GM12891 (cell line): ENCODE results near the gene AK5.
A peak's percentile ranks its signal among the peaks of the same experiment; 100 is the strongest.
"Not testable (repeated sequence)": the region's sequence is repeated elsewhere in the genome, so short reads cannot be mapped to it uniquely, and the experiment has no call there.

Source experiments
- DNase-seq: peaks from one replicate; pipeline ENCODE4 v3.0.0; 2011; ENCODE audit warnings: low spot score; ENCODE audit not compliant: insufficient read length
- FAIRE-seq: peaks from 2 replicates; lab custom pipeline; 2011; peaks lifted over from hg19 to GRCh38; lab: Jason Lieb, UNC
- PAX5 ChIP-seq: IDR thresholded peaks from 2 replicates; pipeline ENCODE4 v1.6.1; 2011; ENCODE audit warnings: low read length, moderate library complexity, mild to moderate bottlenecking; ENCODE audit not compliant: insufficient read depth, severe bottlenecking
- POLR2A ChIP-seq: IDR thresholded peaks from 2 replicates; pipeline ENCODE4 v1.6.1; 2011; ENCODE audit warnings: low read depth, low read length, control low read depth
- POLR2AphosphoS5 ChIP-seq: IDR thresholded peaks from 2 replicates; pipeline ENCODE4 v1.6.1; 2011; ENCODE audit warnings: low read depth, low read length, control low read depth
- POU2F2 ChIP-seq: IDR thresholded peaks from 2 replicates; pipeline ENCODE4 v1.6.1; 2011; ENCODE audit warnings: low read depth, mild to moderate bottlenecking, control low read depth, low read length, moderate library complexity
- SPI1 ChIP-seq: IDR thresholded peaks from 2 replicates; pipeline ENCODE4 v1.6.1; 2011; ENCODE audit warnings: low read depth, low read length, control low read depth
- TAF1 ChIP-seq: IDR thresholded peaks from 2 replicates; pipeline ENCODE4 v1.6.1; 2011; ENCODE audit warnings: low read depth, low read length, control low read depth

Gene AK5

GRCh38 chr1:77513839-77514763 is 232.3 kb downstream of the AK5 start:
- no peak for TF ChIP-seq SPI1
- FAIRE-seq, result no peak
- no peak for DNase-seq

- no peak for FAIRE-seq
- DNase-seq, result no peak
- TF ChIP-seq POLR2AphosphoS5 (no peak), POU2F2 (no peak), TAF1 (no peak), SPI1 (no peak), PAX5 (no peak), POLR2A (no peak)
These were observed 233.3 kb downstream of the AK5 start for GRCh38 chr1:77514921-77515776.

GRCh38 chr1:77516106-77516505 is 234.3 kb downstream of the AK5 start:
- FAIRE-seq, result no peak
- DNase-seq, result no peak

GRCh38 chr1:77524038-77524437 is 242.2 kb downstream of the AK5 start:
- FAIRE-seq (no peak), DNase-seq (no peak)
- no peak for TF ChIP-seq POLR2AphosphoS5
- TF ChIP-seq POLR2A, result no peak
- no peak for TF ChIP-seq POU2F2
- TF ChIP-seq TAF1, result no peak
- no peak for TF ChIP-seq SPI1
- TF ChIP-seq PAX5, result no peak

More at GRCh38 chr1:77516106-77516505, 234.3 kb downstream of the AK5 start:
- TF ChIP-seq PAX5 (no peak), POLR2A (no peak), TAF1 (no peak), POU2F2 (no peak), SPI1 (no peak), POLR2AphosphoS5 (no peak)

- FAIRE-seq, DNase-seq: not testable (repeated sequence)
These were observed 249.3 kb downstream of the AK5 start for GRCh38 chr1:77531149-77531548.

- not testable (repeated sequence) for DNase-seq, FAIRE-seq
These were observed 249.9 kb downstream of the AK5 start for GRCh38 chr1:77531596-77532280.

- no peak for TF ChIP-seq POLR2A
- no peak for TF ChIP-seq SPI1
- no peak for TF ChIP-seq POU2F2
- TF ChIP-seq PAX5, result no peak
- no peak for TF ChIP-seq POLR2AphosphoS5
- TF ChIP-seq TAF1, result no peak
- FAIRE-seq (no peak), DNase-seq (no peak)
These were observed 250.8 kb downstream of the AK5 start for GRCh38 chr1:77532641-77533040.

- no peak for TF ChIP-seq TAF1
- FAIRE-seq, result peak; percentile 72
- DNase-seq, result peak; percentile 48
These were observed 252.0 kb downstream of the AK5 start for GRCh38 chr1:77533660-77534305.

GRCh38 chr1:77534456-77534855 is 252.6 kb downstream of the AK5 start:
- no peak for DNase-seq
- no peak for FAIRE-seq
- TF ChIP-seq POLR2A (no peak), TAF1 (no peak), POU2F2 (no peak), PAX5 (no peak), POLR2AphosphoS5 (no peak), SPI1 (no peak)

- DNase-seq, result no peak
- FAIRE-seq, result no peak
- TF ChIP-seq PAX5 (no peak), TAF1 (no peak), POLR2A (no peak), POU2F2 (no peak)
These were observed 255.0 kb downstream of the AK5 start for GRCh38 chr1:77536813-77537212.
